ENCODE results near the gene CAD.

Gene CAD

DNA sequence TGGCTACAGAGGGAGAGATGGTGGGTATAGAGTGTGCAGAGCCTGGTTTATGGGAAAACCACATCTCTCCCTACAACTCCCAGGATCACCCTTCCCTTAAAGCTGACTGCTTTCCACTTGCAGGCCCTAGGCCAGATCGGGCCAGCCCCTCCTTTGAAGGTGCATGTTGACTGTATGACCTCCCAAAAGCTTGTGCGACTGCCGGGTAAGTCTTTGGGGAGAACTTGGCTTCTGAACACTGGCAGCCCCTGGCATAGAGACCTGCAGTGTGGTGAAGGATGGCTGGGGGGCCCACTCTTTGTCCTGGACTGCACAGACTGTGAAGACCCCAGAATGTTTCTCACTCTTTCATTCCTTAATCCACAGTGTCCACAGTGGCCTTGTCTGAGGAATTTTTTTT lies 19.5 kb downstream of the CAD start:
- Histone ChIP-seq H2BK5ac (ENCODE audit: low read length) (no peak overlapping the region), H3K18ac (ENCODE audit: low read length) (no peak overlapping the region), H3K4me1 (ENCODE audit: control insufficient read depth, low read depth, low read length) (no peaks in the 10 kb centered on the region), H2BK120ac (ENCODE audit: low read depth, low read length) (no peak overlapping the region), H3K4me2 (ENCODE audit: low read length) (no peak overlapping the region), H3K9ac (ENCODE audit: low read length) (no peak overlapping the region), H3K27me3 (ENCODE audit: insufficient read depth, low read length, poor library complexity) (no peaks in the 10 kb centered on the region), H2BK15ac (replicated peaks; ENCODE audit: low read depth) (no peak overlapping the region), H3K4ac (ENCODE audit: low read depth, low read length) (no peak overlapping the region), H3K23ac (ENCODE audit: low read length) (no peak overlapping the region), H3K56ac (ENCODE audit: low read length) (no peak overlapping the region), H2AK5ac (ENCODE audit: low read length) (no peak overlapping the region), H3K79me1 (ENCODE audit: low read length) (no peaks in the 10 kb centered on the region), H3K4me3 (ENCODE audit: low read length) (no peak overlapping the region), H4K5ac (ENCODE audit: low read length) (no peak overlapping the region), H3K79me2 (ENCODE audit: control insufficient read depth, insufficient read depth, low read length) (no peaks in the 10 kb centered on the region), H3K36me3 (ENCODE audit: control insufficient read depth, insufficient read depth, low read length) (peaks cover 62% of the 10 kb centered on the region), H4K8ac (ENCODE audit: low read depth, low read length) (no peak overlapping the region), H3K27ac (ENCODE audit: low read depth, low read length) (no peak overlapping the region)
- no CpG with 5 or more reads among the region's 3 CpGs for WGBS (ENCODE audit: extremely low coverage, insufficient coverage, low lambda C conversion rate)
- DNase-seq, result no peak

DNA sequence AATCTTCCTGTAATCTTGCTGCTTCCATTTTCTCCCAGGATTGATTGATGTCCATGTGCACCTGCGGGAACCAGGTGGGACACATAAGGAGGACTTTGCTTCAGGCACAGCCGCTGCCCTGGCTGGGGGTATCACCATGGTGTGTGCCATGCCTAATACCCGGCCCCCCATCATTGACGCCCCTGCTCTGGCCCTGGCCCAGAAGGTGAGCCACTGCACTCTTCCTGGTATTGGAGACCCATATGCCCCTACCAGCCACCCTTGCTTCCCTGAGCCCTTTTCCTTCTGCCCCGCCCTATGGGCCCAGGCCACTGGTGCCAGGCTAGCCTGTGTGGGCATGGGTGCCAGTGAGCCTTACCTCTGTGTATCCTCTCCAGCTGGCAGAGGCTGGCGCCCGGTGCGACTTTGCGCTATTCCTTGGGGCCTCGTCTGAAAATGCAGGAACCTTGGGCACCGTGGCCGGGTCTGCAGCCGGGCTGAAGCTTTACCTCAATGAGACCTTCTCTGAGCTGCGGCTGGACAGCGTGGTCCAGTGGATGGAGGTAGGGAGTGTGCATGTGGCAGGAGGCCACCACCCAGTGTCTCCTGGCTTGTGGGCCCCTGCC lies 20.3 kb downstream of the CAD start:
- Histone ChIP-seq H2BK15ac (replicated peaks; ENCODE audit: low read depth) (no peak overlapping the region), H4K5ac (ENCODE audit: low read length) (no peak overlapping the region), H3K27ac (ENCODE audit: low read depth, low read length) (no peak overlapping the region), H3K56ac (ENCODE audit: low read length) (no peak overlapping the region), H4K8ac (ENCODE audit: low read depth, low read length) (no peak overlapping the region), H2AK5ac (ENCODE audit: low read length) (no peak overlapping the region), H3K23ac (ENCODE audit: low read length) (no peak overlapping the region), H3K9ac (ENCODE audit: low read length) (no peak overlapping the region), H3K4ac (ENCODE audit: low read depth, low read length) (no peak overlapping the region), H3K4me3 (ENCODE audit: low read length) (no peak overlapping the region), H3K4me2 (ENCODE audit: low read length) (no peak overlapping the region), H3K4me1 (ENCODE audit: control insufficient read depth, low read depth, low read length) (no peaks in the 10 kb centered on the region), H2BK5ac (ENCODE audit: low read length) (no peak overlapping the region), H3K18ac (ENCODE audit: low read length) (no peak overlapping the region), H3K79me1 (ENCODE audit: low read length) (no peaks in the 10 kb centered on the region), H2BK120ac (ENCODE audit: low read depth, low read length) (no peak overlapping the region), H3K27me3 (ENCODE audit: insufficient read depth, low read length, poor library complexity) (no peaks in the 10 kb centered on the region), H3K79me2 (ENCODE audit: control insufficient read depth, insufficient read depth, low read length) (no peaks in the 10 kb centered on the region), H3K36me3 (ENCODE audit: control insufficient read depth, insufficient read depth, low read length) (peaks cover 57% of the 10 kb centered on the region)
- WGBS (ENCODE audit: extremely low coverage, insufficient coverage, low lambda C conversion rate), result no CpG with 5 or more reads among the region's 15 CpGs
- no peak for DNase-seq

DNA sequence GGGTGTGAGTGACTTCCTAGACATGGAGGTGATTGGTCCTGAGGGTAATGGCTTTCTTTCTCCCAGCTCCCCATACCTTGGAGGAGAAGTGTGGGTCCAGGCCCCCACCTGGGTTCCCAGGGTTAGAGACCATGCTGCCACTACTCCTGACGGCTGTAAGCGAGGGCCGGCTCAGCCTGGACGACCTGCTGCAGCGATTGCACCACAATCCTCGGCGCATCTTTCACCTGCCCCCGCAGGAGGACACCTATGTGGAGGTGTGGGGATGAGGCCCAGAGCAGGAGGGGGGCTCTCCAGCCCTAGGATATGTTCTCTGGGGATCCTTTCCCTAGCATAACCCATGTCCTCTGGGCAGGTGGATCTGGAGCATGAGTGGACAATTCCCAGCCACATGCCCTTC lies 21.8 kb downstream of the CAD start:
- Histone ChIP-seq H3K27ac (ENCODE audit: low read depth, low read length) (no peak overlapping the region), H3K4me3 (ENCODE audit: low read length) (no peak overlapping the region), H3K9ac (ENCODE audit: low read length) (no peak overlapping the region), H3K27me3 (ENCODE audit: insufficient read depth, low read length, poor library complexity) (no peaks in the 10 kb centered on the region), H2AK5ac (ENCODE audit: low read length) (no peak overlapping the region), H3K79me1 (ENCODE audit: low read length) (no peaks in the 10 kb centered on the region), H3K36me3 (ENCODE audit: control insufficient read depth, insufficient read depth, low read length) (peaks cover 56% of the 10 kb centered on the region), H4K5ac (ENCODE audit: low read length) (no peak overlapping the region), H2BK15ac (replicated peaks; ENCODE audit: low read depth) (no peak overlapping the region), H2BK5ac (ENCODE audit: low read length) (no peak overlapping the region), H3K4ac (ENCODE audit: low read depth, low read length) (no peak overlapping the region), H3K79me2 (ENCODE audit: control insufficient read depth, insufficient read depth, low read length) (no peaks in the 10 kb centered on the region), H4K8ac (ENCODE audit: low read depth, low read length) (no peak overlapping the region), H3K4me2 (ENCODE audit: low read length) (no peak overlapping the region), H3K56ac (ENCODE audit: low read length) (no peak overlapping the region), H3K4me1 (ENCODE audit: control insufficient read depth, low read depth, low read length) (no peaks in the 10 kb centered on the region), H2BK120ac (ENCODE audit: low read depth, low read length) (no peak overlapping the region), H3K18ac (ENCODE audit: low read length) (no peak overlapping the region), H3K23ac (ENCODE audit: low read length) (no peak overlapping the region)
- WGBS (ENCODE audit: extremely low coverage, insufficient coverage, low lambda C conversion rate), result no CpG with 5 or more reads among the region's 8 CpGs
- DNase-seq, result no peak

- H3K79me1 ChIP-seq (ENCODE audit: low read length), result no peaks in the 10 kb centered on the region
- DNase-seq, result no peak
- no peak overlapping the region for H3K4me2 ChIP-seq (ENCODE audit: low read length)
- no peak overlapping the region for H4K8ac ChIP-seq (ENCODE audit: low read depth, low read length)
- no peaks in the 10 kb centered on the region for H3K27me3 ChIP-seq (ENCODE audit: insufficient read depth, low read length, poor library complexity)
- H2BK15ac ChIP-seq (replicated peaks; ENCODE audit: low read depth), result no peak overlapping the region
- H3K23ac ChIP-seq (ENCODE audit: low read length), result no peak overlapping the region
- no peak overlapping the region for H3K27ac ChIP-seq (ENCODE audit: low read depth, low read length)
- H2AK5ac ChIP-seq (ENCODE audit: low read length), result no peak overlapping the region
- H3K4me1 ChIP-seq (ENCODE audit: control insufficient read depth, low read depth, low read length), result no peaks in the 10 kb centered on the region
- no peak overlapping the region for H3K9ac ChIP-seq (ENCODE audit: low read length)
- no peak overlapping the region for H2BK5ac ChIP-seq (ENCODE audit: low read length)
- H3K4ac ChIP-seq (ENCODE audit: low read depth, low read length), result no peak overlapping the region
- no peak overlapping the region for H3K18ac ChIP-seq (ENCODE audit: low read length)
- H3K79me2 ChIP-seq (ENCODE audit: control insufficient read depth, insufficient read depth, low read length), result no peaks in the 10 kb centered on the region
- no peak overlapping the region for H3K56ac ChIP-seq (ENCODE audit: low read length)
- no CpG with 5 or more reads among the region's 9 CpGs for WGBS (ENCODE audit: extremely low coverage, insufficient coverage, low lambda C conversion rate)
- H4K5ac ChIP-seq (ENCODE audit: low read length), result no peak overlapping the region
- no peak overlapping the region for H3K4me3 ChIP-seq (ENCODE audit: low read length)
- peaks cover 50% of the 10 kb centered on the region for H3K36me3 ChIP-seq (ENCODE audit: control insufficient read depth, insufficient read depth, low read length)
- H2BK120ac ChIP-seq (ENCODE audit: low read depth, low read length), result no peak overlapping the region
Measured at GRCh38 chr2:27240406-27240805, 23.2 kb downstream of the CAD start.

DNA sequence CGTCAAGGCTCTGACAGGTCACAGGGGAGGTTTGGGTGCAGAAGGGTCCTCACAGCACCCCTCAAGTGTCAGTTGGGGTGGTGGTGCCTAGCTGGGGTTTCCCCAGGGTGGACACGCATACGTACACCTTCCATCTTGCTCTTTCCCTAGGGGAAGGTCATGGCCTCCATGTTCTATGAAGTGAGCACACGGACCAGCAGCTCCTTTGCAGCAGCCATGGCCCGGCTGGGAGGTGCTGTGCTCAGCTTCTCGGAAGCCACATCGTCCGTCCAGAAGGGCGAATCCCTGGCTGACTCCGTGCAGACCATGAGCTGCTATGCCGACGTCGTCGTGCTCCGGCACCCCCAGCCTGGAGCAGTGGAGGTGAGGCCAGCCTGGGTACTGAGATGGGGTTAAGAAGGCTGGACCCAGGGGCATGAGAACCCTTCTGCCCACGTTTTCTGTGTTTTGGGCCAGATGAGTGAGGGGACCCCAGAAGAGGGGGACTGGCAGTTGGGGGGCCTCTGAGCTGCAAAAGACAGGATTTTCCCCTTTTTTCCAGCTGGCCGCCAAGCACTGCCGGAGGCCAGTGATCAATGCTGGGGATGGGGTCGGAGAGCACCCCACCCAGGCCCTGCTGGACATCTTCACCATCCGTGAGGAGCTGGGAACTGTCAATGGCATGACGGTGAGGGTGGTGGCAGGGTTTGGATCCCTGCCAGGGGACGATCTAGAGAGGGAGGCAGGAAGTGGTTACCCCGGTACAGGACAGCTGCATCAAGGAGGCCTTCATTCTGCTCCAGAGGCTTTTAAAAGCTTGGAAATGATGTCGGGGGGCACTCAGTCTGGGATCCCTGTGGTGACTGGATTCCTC lies 24.8 kb downstream of the CAD start:
- Histone ChIP-seq H3K18ac (ENCODE audit: low read length) (no peak overlapping the region), H3K36me3 (ENCODE audit: control insufficient read depth, insufficient read depth, low read length) (peaks cover 42% of the 10 kb centered on the region), H3K4me1 (ENCODE audit: control insufficient read depth, low read depth, low read length) (no peaks in the 10 kb centered on the region), H3K9ac (ENCODE audit: low read length) (no peak overlapping the region), H2BK5ac (ENCODE audit: low read length) (no peak overlapping the region), H3K27me3 (ENCODE audit: insufficient read depth, low read length, poor library complexity) (no peaks in the 10 kb centered on the region), H3K4ac (ENCODE audit: low read depth, low read length) (no peak overlapping the region), H3K79me1 (ENCODE audit: low read length) (no peaks in the 10 kb centered on the region), H3K4me3 (ENCODE audit: low read length) (no peak overlapping the region), H2BK120ac (ENCODE audit: low read depth, low read length) (no peak overlapping the region), H3K56ac (ENCODE audit: low read length) (no peak overlapping the region), H2BK15ac (replicated peaks; ENCODE audit: low read depth) (no peak overlapping the region), H2AK5ac (ENCODE audit: low read length) (no peak overlapping the region), H3K23ac (ENCODE audit: low read length) (no peak overlapping the region), H3K79me2 (ENCODE audit: control insufficient read depth, insufficient read depth, low read length) (no peaks in the 10 kb centered on the region), H4K8ac (ENCODE audit: low read depth, low read length) (no peak overlapping the region), H4K5ac (ENCODE audit: low read length) (no peak overlapping the region), H3K27ac (ENCODE audit: low read depth, low read length) (no peak overlapping the region), H3K4me2 (ENCODE audit: low read length) (no peak overlapping the region)
- WGBS (ENCODE audit: extremely low coverage, insufficient coverage, low lambda C conversion rate), result no CpG with 5 or more reads among the region's 24 CpGs
- no peak for DNase-seq

Measured in mesendoderm (in vitro differentiated cells).